ENCODE results near the gene HSD11B2.

The HSD11B2 gene

GRCh38 chr16:67471758-67472384, 41.0 kb downstream of the HSD11B2 start:
- H3K4me3 ChIP-seq (ENCODE audit: control insufficient read depth, low read depth, low read length): no peak overlapping the region
- no peak for TF ChIP-seq CTCF (conservative IDR thresholded peaks at IDR 0.05; ENCODE audit: control insufficient read depth, insufficient read depth, low read depth, low read length)
- no peak for DNase-seq (ENCODE audit: low read depth)

GRCh38 chr16:67474551-67475455, 43.9 kb downstream of the HSD11B2 start:
- H3K4me3 ChIP-seq (ENCODE audit: control insufficient read depth, low read depth, low read length): no peak overlapping the region
- TF ChIP-seq CTCF (conservative IDR thresholded peaks at IDR 0.05; ENCODE audit: control insufficient read depth, insufficient read depth, low read depth, low read length): no peak
- DNase-seq (ENCODE audit: low read depth): no peak

DNA sequence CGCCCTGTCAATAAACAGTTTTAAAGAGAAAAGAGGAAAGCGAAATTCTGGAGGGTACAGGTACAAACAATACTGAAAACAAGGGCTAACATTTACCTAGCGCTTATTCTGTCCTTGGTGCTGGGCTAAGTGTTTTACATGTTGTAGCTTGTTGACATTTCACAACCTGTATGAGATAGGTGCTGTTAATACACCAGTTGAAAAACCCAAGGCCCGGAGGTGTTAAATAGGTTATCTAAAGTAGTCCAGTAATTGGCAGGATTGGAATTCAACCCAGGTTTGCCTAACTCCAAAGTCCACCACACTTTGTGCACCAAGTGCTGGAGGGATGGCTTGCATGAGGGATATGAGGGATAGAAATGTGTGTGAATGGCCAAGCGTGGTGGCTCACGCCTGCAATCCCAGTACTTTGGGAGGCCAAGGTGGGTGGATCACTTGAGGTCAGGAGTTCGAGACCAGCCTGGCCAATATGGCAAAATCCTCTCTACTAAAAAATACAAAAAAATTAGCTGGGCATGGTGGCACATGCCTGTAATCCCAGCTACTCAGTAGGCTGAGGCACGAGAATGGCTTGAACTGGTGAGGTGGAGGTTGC, 47.1 kb downstream of the HSD11B2 start:
- TF ChIP-seq CTCF (conservative IDR thresholded peaks at IDR 0.05; ENCODE audit: control insufficient read depth, insufficient read depth, low read depth, low read length): no peak
- no peak overlapping the region for H3K4me3 ChIP-seq (ENCODE audit: control insufficient read depth, low read depth, low read length)
- DNase-seq (ENCODE audit: low read depth): no peak

GRCh38 chr16:67480833-67481560, 50.1 kb downstream of the HSD11B2 start, which contains the start of gene ATP6V0D1:
Gene ATP6V0D1 (minus strand): TSS chr16:67481157. CDS start chr16:67481086, 71 bp downstream.
- H3K4me3 ChIP-seq (ENCODE audit: control insufficient read depth, low read depth, low read length): peak within 1 kb of the TSS; percentile 94
- DNase-seq (ENCODE audit: low read depth): peak; percentile 97
- TF ChIP-seq CTCF (conservative IDR thresholded peaks at IDR 0.05; ENCODE audit: control insufficient read depth, insufficient read depth, low read depth, low read length): peak; percentile 74

DNA sequence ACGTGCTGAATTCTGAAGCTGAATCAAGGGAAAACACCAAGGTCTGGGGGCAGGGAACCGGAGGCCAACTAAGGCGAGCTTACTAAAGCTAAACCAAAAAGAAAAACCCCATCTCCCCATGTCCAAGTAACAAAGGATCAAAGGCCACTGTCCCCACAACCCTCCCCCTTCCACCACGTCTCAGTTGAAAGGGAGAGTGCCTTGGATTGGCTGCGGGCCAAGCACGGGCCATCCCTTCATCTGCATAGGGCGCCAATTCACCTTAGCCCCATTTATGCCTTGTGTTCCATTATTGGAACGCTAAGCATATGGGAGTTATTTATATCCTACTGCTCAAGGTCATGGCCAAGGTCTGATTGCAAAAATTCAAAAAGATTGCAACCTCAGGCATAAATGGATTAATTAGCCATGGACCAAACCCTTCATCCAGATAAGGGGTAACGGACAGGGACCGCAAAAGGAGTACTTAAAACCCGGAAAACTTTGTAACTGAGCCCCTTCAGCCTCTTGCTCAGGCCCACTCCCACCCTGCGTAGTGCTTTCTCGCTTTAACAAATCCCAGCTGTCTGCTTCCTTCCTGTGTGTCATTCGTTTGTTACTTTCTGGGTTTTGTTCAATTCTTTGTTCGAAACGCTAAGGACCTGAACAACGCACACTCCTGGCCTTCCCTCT, 50.8 kb downstream of the HSD11B2 start:
- TF ChIP-seq CTCF (conservative IDR thresholded peaks at IDR 0.05; ENCODE audit: control insufficient read depth, insufficient read depth, low read depth, low read length): no peak
- DNase-seq (ENCODE audit: low read depth): peak; percentile 68
- peak overlapping the region; percentile 94 for H3K4me3 ChIP-seq (ENCODE audit: control insufficient read depth, low read depth, low read length)
